Hippocampal formation (tissue), 2 donors: Measurements from ENCODE around the gene TSPAN12.
"Not testable (repeated sequence)": the region's sequence is repeated elsewhere in the genome, so short reads cannot be mapped to it uniquely, and the experiment has no call there.

Source experiments
- DNase-seq, 2 donors: peaks; one replicate each; lab custom pipeline; 2025; lab: John Stamatoyannopoulos, UW

TSPAN12 gene

GRCh38 chr7:120805636-120806388 is 52.1 kb downstream of the TSPAN12 start:
- DNase-seq, result peak; percentile 21 to 23

- no peak for DNase-seq
Observed at GRCh38 chr7:120802751-120803150, 55.2 kb downstream of the TSPAN12 start.

GRCh38 chr7:120799813-120800475 is 58.0 kb downstream of the TSPAN12 start:
- DNase-seq, result no peak

- no peak for DNase-seq
Observed at GRCh38 chr7:120799147-120799546, 58.8 kb downstream of the TSPAN12 start.

- DNase-seq, result no peak
Observed at GRCh38 chr7:120797026-120797645, 60.8 kb downstream of the TSPAN12 start.

- DNase-seq, result no peak
Observed at GRCh38 chr7:120794106-120794729, 63.7 kb downstream of the TSPAN12 start.

GRCh38 chr7:120793213-120793936 is 64.6 kb downstream of the TSPAN12 start:
- no peak for DNase-seq

GRCh38 chr7:120792861-120793130 is 65.1 kb downstream of the TSPAN12 start:
- no peak for DNase-seq

- DNase-seq, result peak; percentile 24 to 59
Observed at GRCh38 chr7:120792091-120792860, 65.7 kb downstream of the TSPAN12 start.

- DNase-seq, result no peak
Observed at GRCh38 chr7:120785095-120785494, 72.8 kb downstream of the TSPAN12 start.

GRCh38 chr7:120783721-120784120 is 74.2 kb downstream of the TSPAN12 start:
- DNase-seq, result no peak

GRCh38 chr7:120783273-120783672 is 74.7 kb downstream of the TSPAN12 start:
- no peak for DNase-seq

GRCh38 chr7:120781924-120782323 is 76.0 kb downstream of the TSPAN12 start:
- not testable (repeated sequence) for DNase-seq

- no peak for DNase-seq
Observed at GRCh38 chr7:120780938-120781337, 77.0 kb downstream of the TSPAN12 start.

- not testable (repeated sequence) for DNase-seq
Observed at GRCh38 chr7:120780451-120780850, 77.5 kb downstream of the TSPAN12 start.

GRCh38 chr7:120779078-120779477 is 78.9 kb downstream of the TSPAN12 start:
- not testable (repeated sequence) for DNase-seq

- no peak for DNase-seq
Observed at GRCh38 chr7:120775755-120776154, 82.2 kb downstream of the TSPAN12 start.

GRCh38 chr7:120774481-120774880 is 83.5 kb downstream of the TSPAN12 start:
- DNase-seq, result no peak

- DNase-seq, result no peak
Observed at GRCh38 chr7:120770206-120770605, 87.7 kb downstream of the TSPAN12 start.

GRCh38 chr7:120760851-120761250 is 97.1 kb downstream of the TSPAN12 start:
- no peak for DNase-seq

- no peak for DNase-seq
Observed at GRCh38 chr7:120760050-120760449, 97.9 kb downstream of the TSPAN12 start.
